IPS-15b (cell line): ENCODE results near the gene RSPH9.
A peak's percentile ranks its signal among the peaks of the same experiment; 100 is the strongest.

Experiments
- H3K27me3 ChIP-seq: one replicate; pipeline ENCODE4 v1.6.1; 2013; ENCODE audit warnings: low read length; ENCODE audit not compliant: control insufficient read depth, insufficient read depth
- H3K36me3 ChIP-seq: one replicate; pipeline ENCODE4 v1.6.1; 2013; ENCODE audit warnings: low read length; ENCODE audit not compliant: control insufficient read depth, insufficient read depth
- H3K4me1 ChIP-seq: one replicate; pipeline ENCODE4 v1.6.1; 2013; ENCODE audit warnings: mild to moderate bottlenecking, low read length; ENCODE audit not compliant: control insufficient read depth, insufficient read depth
- H3K4me3 ChIP-seq: one replicate; pipeline ENCODE4 v1.5.1; 2013; ENCODE audit warnings: low read depth, low read length
- H3K9ac ChIP-seq: one replicate; pipeline ENCODE4 v1.6.1; 2013; ENCODE audit warnings: low read depth, mild to moderate bottlenecking, low read length
- H3K9me3 ChIP-seq: one replicate; pipeline ENCODE4 v1.6.1; 2013; ENCODE audit warnings: mild to moderate bottlenecking, low read length; ENCODE audit not compliant: control insufficient read depth, insufficient read depth

The RSPH9 gene

DNA sequence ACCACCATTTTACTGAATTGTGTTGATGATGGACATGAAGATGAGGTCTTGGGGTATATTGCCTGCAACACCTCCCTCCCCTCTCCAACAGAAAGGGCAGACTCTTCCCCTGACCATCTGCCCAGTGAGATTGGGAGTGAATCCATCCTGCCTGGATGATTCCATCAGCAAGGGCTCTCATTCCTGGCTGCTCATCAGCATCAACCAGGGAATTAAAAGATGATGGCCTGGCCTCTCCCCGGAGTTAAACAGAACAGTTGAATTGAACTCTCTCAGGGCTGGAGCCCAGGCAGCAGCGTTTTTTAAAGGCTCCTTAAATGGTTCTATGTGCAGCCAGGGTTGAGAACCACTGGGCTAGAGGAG lies 57.3 kb downstream of the RSPH9 start:
- Histone ChIP-seq H3K27me3 (no peaks in the 10 kb centered on the region), H3K9ac (no peak overlapping the region), H3K4me3 (peak overlapping the region; percentile 6), H3K9me3 (no peaks in the 10 kb centered on the region), H3K4me1 (peaks cover 35% of the 10 kb centered on the region), H3K36me3 (no peaks in the 10 kb centered on the region)

DNA sequence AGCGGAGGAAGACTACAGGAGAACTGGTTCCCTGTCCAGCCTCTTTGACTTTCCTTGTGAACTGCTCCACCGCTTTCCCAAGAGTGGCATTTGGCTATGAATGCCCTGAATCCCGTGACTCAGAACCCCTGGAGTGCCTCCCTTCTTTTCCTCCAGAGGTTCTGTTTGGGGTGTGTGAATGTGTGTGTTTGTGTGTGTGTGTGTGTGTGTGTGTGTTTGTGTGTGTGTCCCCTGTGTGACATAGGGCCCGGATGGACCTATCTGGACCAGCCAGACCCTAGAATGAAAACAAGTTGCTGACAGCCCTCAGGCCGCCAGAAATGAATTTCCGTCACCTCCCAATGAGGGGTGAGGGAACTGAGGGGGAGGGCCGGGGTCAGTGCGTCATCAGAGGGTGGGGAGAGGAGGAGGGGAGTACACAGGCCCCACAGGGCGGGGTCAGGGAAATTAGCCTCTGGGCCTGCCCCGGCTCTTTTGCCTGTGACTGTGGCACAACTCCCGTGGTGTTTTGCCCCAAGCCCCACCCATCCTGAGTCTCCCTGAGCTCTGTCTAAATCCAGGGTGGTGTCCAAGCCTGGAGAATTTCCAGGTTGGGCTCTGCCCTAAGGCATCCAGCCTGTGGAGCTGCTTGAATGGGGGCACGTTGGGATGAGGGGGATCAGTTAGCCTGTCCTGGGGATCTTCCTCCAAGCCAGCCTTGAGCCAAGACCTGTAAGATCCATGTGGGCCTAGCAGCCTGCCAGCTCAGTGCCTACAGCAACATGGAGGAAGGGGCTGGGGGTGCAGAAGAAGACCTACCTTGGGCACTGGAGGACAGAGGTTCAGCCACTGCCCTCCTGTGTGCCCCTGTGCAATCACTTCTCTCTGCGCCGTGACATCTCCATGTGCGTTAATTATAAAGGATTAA lies 58.0 kb downstream of the RSPH9 start:
- peak overlapping the region; percentile 33 for H3K4me3 ChIP-seq
- H3K9ac ChIP-seq: peak overlapping the region; percentile 47

GRCh38 chr6:43703512-43704429 lies 58.9 kb downstream of the RSPH9 start:
- Histone ChIP-seq H3K36me3 (no peaks in the 10 kb centered on the region), H3K27me3 (no peaks in the 10 kb centered on the region), H3K9me3 (no peaks in the 10 kb centered on the region), H3K4me1 (peaks cover 37% of the 10 kb centered on the region), H3K4me3 (peak overlapping the region; percentile 33), H3K9ac (peak overlapping the region; percentile 47)

More for the DNA sequence above, 58.0 kb downstream of the RSPH9 start:
- no peaks in the 10 kb centered on the region for H3K9me3 ChIP-seq
- peaks cover 39% of the 10 kb centered on the region for H3K4me1 ChIP-seq
- H3K27me3 ChIP-seq: no peaks in the 10 kb centered on the region
- H3K36me3 ChIP-seq: no peaks in the 10 kb centered on the region

GRCh38 chr6:43705996-43706395 lies 61.2 kb downstream of the RSPH9 start:
- Histone ChIP-seq H3K9ac (no peak overlapping the region), H3K27me3 (no peaks in the 10 kb centered on the region), H3K4me3 (no peak overlapping the region), H3K4me1 (peaks cover 29% of the 10 kb centered on the region), H3K36me3 (no peaks in the 10 kb centered on the region), H3K9me3 (no peaks in the 10 kb centered on the region)

DNA sequence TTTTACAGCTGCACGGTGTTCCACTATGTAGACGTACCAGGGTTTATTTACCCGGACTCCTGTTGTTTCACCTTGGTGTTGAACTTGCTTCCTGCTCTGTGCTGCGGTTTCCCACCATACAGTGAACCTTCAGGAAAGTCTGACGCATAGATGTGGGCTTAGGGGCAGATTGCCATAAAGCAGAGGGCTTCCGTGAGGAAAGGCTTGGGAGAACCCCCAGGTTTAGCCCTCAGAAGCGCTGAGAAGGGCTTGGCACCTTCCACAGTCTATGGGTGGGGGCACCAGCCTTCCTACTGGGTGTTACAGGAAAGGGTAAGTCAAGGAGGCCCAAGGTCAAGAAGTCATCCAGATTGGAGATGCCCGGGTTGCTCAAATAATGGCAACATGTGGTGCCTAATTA lies 62.0 kb downstream of the RSPH9 start:
- Histone ChIP-seq H3K36me3 (no peaks in the 10 kb centered on the region), H3K27me3 (no peaks in the 10 kb centered on the region), H3K4me1 (peaks cover 27% of the 10 kb centered on the region), H3K4me3 (no peak overlapping the region), H3K9me3 (no peaks in the 10 kb centered on the region), H3K9ac (no peak overlapping the region)

DNA sequence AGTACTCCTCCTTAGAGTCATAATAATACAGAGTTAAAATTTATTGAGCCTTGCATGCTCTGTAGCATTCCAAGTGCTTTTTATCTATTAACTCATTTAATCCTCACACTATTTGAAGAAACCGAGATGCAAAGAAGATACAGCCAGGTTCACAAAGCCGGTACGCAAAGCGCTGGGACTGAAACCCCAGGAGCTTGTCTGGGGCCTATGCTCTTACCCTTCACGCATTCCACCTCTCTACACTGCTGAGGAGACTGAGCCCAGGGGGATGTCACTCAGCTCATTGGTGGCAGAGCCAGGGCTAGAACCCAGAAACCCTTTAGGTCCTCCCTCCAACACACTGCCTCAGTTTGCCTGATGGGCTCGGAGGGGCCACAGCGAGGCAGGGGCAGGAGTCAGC lies 62.4 kb downstream of the RSPH9 start:
- H3K4me1 ChIP-seq: peaks cover 22% of the 10 kb centered on the region
- no peaks in the 10 kb centered on the region for H3K27me3 ChIP-seq
- H3K9ac ChIP-seq: no peak overlapping the region
- no peaks in the 10 kb centered on the region for H3K36me3 ChIP-seq
- no peaks in the 10 kb centered on the region for H3K9me3 ChIP-seq
- no peak overlapping the region for H3K4me3 ChIP-seq

- no peaks in the 10 kb centered on the region for H3K36me3 ChIP-seq
- H3K4me1 ChIP-seq: peaks cover 22% of the 10 kb centered on the region
- no peaks in the 10 kb centered on the region for H3K27me3 ChIP-seq
- no peak overlapping the region for H3K9ac ChIP-seq
- no peaks in the 10 kb centered on the region for H3K9me3 ChIP-seq
- H3K4me3 ChIP-seq: no peak overlapping the region
Observed at GRCh38 chr6:43707767-43708166, 62.9 kb downstream of the RSPH9 start.

GRCh38 chr6:43708860-43709653 lies 64.2 kb downstream of the RSPH9 start:
- Histone ChIP-seq H3K27me3 (no peaks in the 10 kb centered on the region), H3K4me1 (peaks cover 12% of the 10 kb centered on the region), H3K9me3 (no peaks in the 10 kb centered on the region), H3K36me3 (no peaks in the 10 kb centered on the region), H3K9ac (no peak overlapping the region), H3K4me3 (no peak overlapping the region)

GRCh38 chr6:43709654-43710303 lies 64.9 kb downstream of the RSPH9 start:
- no peak overlapping the region for H3K4me3 ChIP-seq
- peaks cover 15% of the 10 kb centered on the region for H3K4me1 ChIP-seq
- H3K9me3 ChIP-seq: no peaks in the 10 kb centered on the region
- H3K27me3 ChIP-seq: no peaks in the 10 kb centered on the region
- no peak overlapping the region for H3K9ac ChIP-seq
- no peaks in the 10 kb centered on the region for H3K36me3 ChIP-seq

GRCh38 chr6:43710576-43710975 lies 65.7 kb downstream of the RSPH9 start:
- no peaks in the 10 kb centered on the region for H3K27me3 ChIP-seq
- H3K9ac ChIP-seq: no peak overlapping the region
- no peak overlapping the region for H3K4me3 ChIP-seq
- no peaks in the 10 kb centered on the region for H3K9me3 ChIP-seq
- no peaks in the 10 kb centered on the region for H3K36me3 ChIP-seq
- H3K4me1 ChIP-seq: peaks cover 11% of the 10 kb centered on the region

DNA sequence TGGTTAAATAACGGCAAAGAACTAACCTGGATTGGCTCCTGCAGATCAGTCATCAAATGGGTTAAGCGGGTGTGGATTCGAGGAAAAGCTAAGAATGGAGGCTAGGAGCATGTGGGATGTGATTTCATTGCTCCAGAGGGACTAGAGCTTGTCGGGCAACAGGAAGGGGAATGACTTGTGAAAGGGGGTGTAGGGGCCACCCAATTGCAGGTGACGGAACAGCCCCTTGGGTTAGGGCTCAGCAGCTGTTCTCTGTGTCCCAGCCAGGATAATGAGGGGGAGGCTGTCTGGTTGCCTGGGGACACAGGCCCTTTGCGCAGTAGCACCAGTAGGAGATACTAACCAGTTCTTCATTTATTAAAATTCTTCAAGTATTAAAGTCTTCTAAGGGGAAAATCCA lies 67.7 kb downstream of the RSPH9 start:
- no peak overlapping the region for H3K9ac ChIP-seq
- H3K36me3 ChIP-seq: no peaks in the 10 kb centered on the region
- no peaks in the 10 kb centered on the region for H3K9me3 ChIP-seq
- H3K4me1 ChIP-seq: peaks cover 8% of the 10 kb centered on the region
- no peak overlapping the region for H3K4me3 ChIP-seq
- no peaks in the 10 kb centered on the region for H3K27me3 ChIP-seq
